SK-N-MC (cell line): ENCODE results near the gene KRT38.

Source experiments
- DNase-seq: peaks from one replicate; pipeline ENCODE4 v3.0.0-alpha.2; 2011; ENCODE audit warnings: low read depth, low spot score
- H3K27ac ChIP-seq: fragments of 200-600 bp; sonication (generic); 2 replicates; pipeline ENCODE4 v1.5.1; 2016; ENCODE audit warnings: mixed run types
- H3K36me3 ChIP-seq: fragments of 200-600 bp; sonication (generic); 2 replicates; pipeline ENCODE4 v1.6.1; 2017; ENCODE audit warnings: antibody characterized with exemption, low read length, mixed read lengths; ENCODE audit not compliant: insufficient read depth
- H3K4me3 ChIP-seq: fragments of 200-600 bp; sonication (generic); 2 replicates; pipeline ENCODE4 v1.5.1; 2016
- H3K9ac ChIP-seq: fragments of 200-600 bp; sonication (generic); 2 replicates; pipeline ENCODE4 v1.8.0; 2017; ENCODE audit warnings: mixed run types, mixed read lengths; ENCODE audit not compliant: insufficient read length
- H3K9me3 ChIP-seq: fragments of 200-600 bp; sonication (generic); 2 replicates; pipeline ENCODE4 v1.6.1; 2017; ENCODE audit warnings: low read depth, mild to moderate bottlenecking, antibody characterized with exemption, low read length, moderate library complexity, mixed read lengths
- EZH2 ChIP-seq: fragments of 200-600 bp; sonication (generic); IDR thresholded peaks from one replicate; pipeline ENCODE4 v1.6.1; 2017; ENCODE audit warnings: antibody characterized with exemption
- FOXP2 ChIP-seq: optimal IDR thresholded peaks from 2 replicates; pipeline ENCODE3; 2011; ENCODE audit warnings: mild to moderate bottlenecking, moderate library complexity; ENCODE audit not compliant: insufficient read depth; ENCODE audit errors: extremely low read length, control extremely low read depth
- POLR2AphosphoS5 ChIP-seq: IDR thresholded peaks from 2 replicates; pipeline ENCODE4 v1.6.1; 2012; ENCODE audit warnings: mild to moderate bottlenecking, low read depth, low read length, borderline replicate concordance

Gene KRT38

DNA sequence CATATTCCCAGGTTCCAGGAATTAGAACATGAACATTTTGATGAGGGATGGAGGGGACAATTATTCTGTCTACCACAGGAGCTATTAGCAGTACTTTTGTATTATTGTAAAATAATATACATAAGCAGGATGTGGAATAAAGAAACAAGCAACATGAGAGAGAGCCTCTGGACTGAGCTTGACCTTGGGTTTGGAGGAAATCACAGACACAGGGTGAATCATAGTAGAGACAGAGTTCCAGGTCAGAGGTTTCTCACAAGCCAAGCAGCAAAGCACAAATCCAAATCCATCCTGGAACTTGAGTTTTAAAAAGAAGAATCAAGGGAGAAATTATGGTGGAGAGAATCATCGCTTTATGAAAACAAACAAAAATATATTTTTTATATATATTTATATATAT, 48.5 kb downstream of the KRT38 start:
- Histone ChIP-seq H3K9ac (no peak overlapping the region), H3K36me3 (no peaks in the 10 kb centered on the region), H3K4me3 (no peak overlapping the region), H3K27ac (no peak overlapping the region), H3K9me3 (no peaks in the 10 kb centered on the region)
- TF ChIP-seq POLR2AphosphoS5 = no peak
- no peak for TF ChIP-seq FOXP2
- no peak for TF ChIP-seq EZH2
- no peak for DNase-seq

DNA sequence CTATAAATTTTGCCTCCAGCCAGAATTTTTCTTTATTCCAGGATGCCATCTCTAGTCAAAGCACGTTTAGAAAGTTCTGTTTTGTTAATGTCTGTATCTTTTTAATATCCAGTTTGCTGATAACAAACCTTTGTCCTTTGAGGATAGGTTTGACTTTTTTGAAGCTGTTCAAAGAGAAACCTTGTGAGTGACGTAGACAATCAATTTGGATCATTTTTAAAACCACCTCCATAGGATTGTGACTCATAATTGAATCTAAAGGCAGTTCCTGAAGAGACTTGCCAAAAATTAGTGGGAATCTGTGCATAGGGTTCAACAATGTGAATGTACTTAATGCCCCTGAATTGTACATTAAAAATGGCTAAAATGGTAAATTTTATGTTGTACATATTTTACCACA, 49.2 kb downstream of the KRT38 start:
- no peak for TF ChIP-seq FOXP2
- peaks cover 1% of the 10 kb centered on the region; the same call in 1 of the 2 replicates for H3K36me3 ChIP-seq
- no peak for DNase-seq
- no peaks in the 10 kb centered on the region; the same call in 1 of the 2 replicates for H3K9me3 ChIP-seq
- H3K9ac ChIP-seq = no peak overlapping the region
- no peak overlapping the region for H3K27ac ChIP-seq
- H3K4me3 ChIP-seq = no peak overlapping the region

GRCh38 chr17:41390411-41390938, 50.3 kb downstream of the KRT38 start:
- Histone ChIP-seq H3K4me3 (no peak overlapping the region), H3K9me3 (no peaks in the 10 kb centered on the region; the same call in 1 of the 2 replicates), H3K9ac (no peak overlapping the region), H3K27ac (no peak overlapping the region), H3K36me3 (peaks cover 5% of the 10 kb centered on the region; the same call in 1 of the 2 replicates)
- no peak for TF ChIP-seq EZH2
- DNase-seq = no peak

DNA sequence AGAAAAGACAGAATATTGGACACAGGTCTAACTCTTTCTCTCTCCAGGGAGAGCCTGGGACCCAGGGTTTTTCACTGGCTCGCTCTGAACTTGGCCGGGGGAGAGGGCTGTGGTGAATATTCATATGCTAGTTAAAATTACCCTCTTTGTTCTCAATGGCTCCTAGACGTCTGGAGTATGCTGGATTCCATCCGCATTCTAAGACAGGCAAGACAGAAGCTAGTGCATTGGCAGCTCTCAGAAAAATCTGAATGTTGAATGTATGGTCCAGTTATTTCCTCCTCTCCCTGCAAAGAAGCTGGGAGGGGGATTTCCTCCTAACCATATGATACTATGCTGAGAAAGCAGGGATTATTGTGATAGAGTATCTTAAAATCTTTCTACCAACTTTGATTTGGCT, 53.1 kb downstream of the KRT38 start:
- no peak for DNase-seq
- peaks cover 5% of the 10 kb centered on the region; the same call in 1 of the 2 replicates for H3K36me3 ChIP-seq

DNA sequence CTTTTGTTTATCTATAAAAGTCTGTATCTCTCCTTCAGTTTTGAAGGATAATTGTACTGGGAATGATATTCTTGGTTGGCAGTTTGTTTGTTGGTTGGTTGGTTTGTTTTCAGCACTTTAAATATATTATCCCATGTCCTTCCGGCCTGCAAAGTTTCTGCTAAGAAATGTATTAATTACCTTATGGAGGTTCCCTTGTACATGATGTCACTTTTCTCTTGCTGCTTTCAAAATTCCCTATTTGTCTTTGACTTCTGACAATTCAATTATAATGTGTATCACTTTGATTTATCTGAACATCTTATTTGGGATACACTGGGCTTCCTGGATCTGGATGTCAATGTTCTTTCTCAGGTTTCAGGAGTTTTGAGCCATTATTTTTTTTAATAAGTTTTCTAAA, 54.6 kb downstream of the KRT38 start:
- Histone ChIP-seq H3K9ac (no peak overlapping the region), H3K27ac (no peak overlapping the region), H3K9me3 (no peaks in the 10 kb centered on the region; the same call in 1 of the 2 replicates), H3K36me3 (peaks cover 5% of the 10 kb centered on the region; the same call in 1 of the 2 replicates), H3K4me3 (no peak overlapping the region)
- no peak for TF ChIP-seq EZH2
- no peak for TF ChIP-seq POLR2AphosphoS5
- TF ChIP-seq FOXP2 = no peak
- no peak for DNase-seq

More for the DNA sequence above, 53.1 kb downstream of the KRT38 start:
- Histone ChIP-seq H3K4me3 (no peak overlapping the region), H3K9me3 (no peaks in the 10 kb centered on the region; the same call in 1 of the 2 replicates), H3K27ac (no peak overlapping the region), H3K9ac (no peak overlapping the region)
- TF ChIP-seq FOXP2 (no peak), POLR2AphosphoS5 (no peak), EZH2 (no peak)
